ENCODE measurements around the gene RNASEL.

Gene RNASEL

GRCh38 chr1:182598296-182598695, 9.2 kb upstream of the RNASEL start:
- no peak for DNase-seq

GRCh38 chr1:182596934-182597333, 7.9 kb upstream of the RNASEL start:
- DNase-seq, result no peak

- no peak for DNase-seq
These were observed 6.7 kb upstream of the RNASEL start for GRCh38 chr1:182595641-182596240.

GRCh38 chr1:182589931-182590330, 875 bp upstream of the RNASEL start:
- DNase-seq, result no peak

GRCh38 chr1:182589520-182589919, 464 bp upstream of the RNASEL start:
- no peak for DNase-seq

- DNase-seq, result no peak
These were observed 1.2 kb downstream of the RNASEL start for GRCh38 chr1:182587666-182588499.

GRCh38 chr1:182587093-182587492, 2.0 kb downstream of the RNASEL start:
- DNase-seq, result no peak

- no peak for DNase-seq
These were observed 2.7 kb downstream of the RNASEL start for GRCh38 chr1:182586380-182586779.

- DNase-seq, result no peak
These were observed 4.3 kb downstream of the RNASEL start for GRCh38 chr1:182584746-182585145.

- DNase-seq, result no peak
These were observed 8.3 kb downstream of the RNASEL start for GRCh38 chr1:182580736-182581135.

- DNase-seq, result no peak
These were observed 13.4 kb downstream of the RNASEL start for GRCh38 chr1:182575540-182576149.

GRCh38 chr1:182574156-182574555, 14.9 kb downstream of the RNASEL start:
- no peak for DNase-seq

GRCh38 chr1:182570611-182570970, 18.5 kb downstream of the RNASEL start:
- DNase-seq, result no peak

GRCh38 chr1:182569939-182570610, 19.0 kb downstream of the RNASEL start:
- DNase-seq, result no peak

- no peak for DNase-seq
These were observed 20.3 kb downstream of the RNASEL start for GRCh38 chr1:182568647-182569284.

GRCh38 chr1:182567629-182568028, 21.4 kb downstream of the RNASEL start:
- no peak for DNase-seq

- no peak for DNase-seq
These were observed 23.5 kb downstream of the RNASEL start for GRCh38 chr1:182565537-182565936.

- DNase-seq, result no peak
These were observed 24.6 kb downstream of the RNASEL start for GRCh38 chr1:182564406-182565004.

- DNase-seq, result no peak
These were observed 26.0 kb downstream of the RNASEL start for GRCh38 chr1:182563095-182563494.

- no peak for DNase-seq
These were observed 27.6 kb downstream of the RNASEL start for GRCh38 chr1:182561456-182561855.

- no peak for DNase-seq
These were observed 28.6 kb downstream of the RNASEL start for GRCh38 chr1:182560392-182560984.

- DNase-seq, result no peak
These were observed 32.8 kb downstream of the RNASEL start for GRCh38 chr1:182556279-182556678.
